Activated naive CD8-positive, alpha-beta T cell treated with anti-CD3 and anti-CD28 coated beads, Interleukin-2, amount 10 ng/mL, durations not matched to agents 7 days and 5 days (primary cell): Measurements from ENCODE around the gene GSTK1. TPM values are rescaled to one million over a fixed set of nuclear protein-coding genes. Genes with fewer than 3 reads are reported as not detected.

Experiments
- ATAC-seq: fragments of 150-1000 bp; cut with Tn5 transposase; one replicate; pipeline ENCODE4 v1.10.0; 2021; ENCODE audit warnings: low read depth, moderate library complexity
- POLR2A ChIA-PET: fragments of 350-600 bp; sonication (Branson Sonifier 250); formaldehyde crosslinking; loops from one replicate; lab custom pipeline; 2021; ENCODE audit warnings: antibody characterized with exemption; lab: Charles Lee
- DNase-seq: peaks from one replicate; pipeline ENCODE4 v3.0.0; 2021
- H3K27ac Mint-ChIP-seq: one replicate; pipeline ENCODE4 v1.8.0; 2022; ENCODE audit warnings: mild to moderate bottlenecking, mixed read lengths
- H3K27me3 Mint-ChIP-seq: one replicate; pipeline ENCODE4 v1.8.0; 2022; ENCODE audit warnings: mild to moderate bottlenecking, moderate library complexity, mixed read lengths
- H3K36me3 Mint-ChIP-seq: one replicate; pipeline ENCODE4 v1.8.0; 2021; ENCODE audit warnings: mild to moderate bottlenecking, mixed read lengths
- H3K4me1 Mint-ChIP-seq: one replicate; pipeline ENCODE4 v1.8.0; 2021; ENCODE audit warnings: mixed read lengths
- H3K4me3 Mint-ChIP-seq: one replicate; pipeline ENCODE4 v1.8.0; 2022; ENCODE audit warnings: mild to moderate bottlenecking, moderate library complexity, mixed read lengths
- H3K9me3 Mint-ChIP-seq: one replicate; pipeline ENCODE4 v1.8.0; 2021; ENCODE audit warnings: mixed read lengths
- total RNA-seq, 2 experiments: library from RNA; stranded (reverse); gene quantifications; one replicate each; pipeline ENCODE4 v1.2.3, GENCODE V29; 2021

Gene GSTK1
- total RNA-seq, 2 experiments from 2014 or later = 355 to 368 TPM

DNA sequence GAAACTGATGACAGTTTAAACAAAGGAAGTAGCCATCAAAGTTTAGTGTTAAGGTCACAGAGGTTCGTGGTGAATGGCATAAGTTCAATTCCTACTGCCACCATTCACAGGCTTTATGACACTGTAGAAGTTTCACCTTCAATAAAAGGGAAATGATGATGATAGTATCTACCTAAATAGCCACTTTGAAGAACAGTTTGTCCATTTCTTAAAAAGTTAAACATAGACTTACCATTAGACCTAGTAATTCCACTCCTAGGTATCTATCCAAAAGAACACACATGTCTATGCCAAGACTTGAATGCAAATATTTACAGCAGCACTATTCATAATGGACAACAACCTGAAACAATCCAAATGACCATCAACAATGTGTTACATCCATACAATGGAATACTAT is 18.9 kb upstream of the GSTK1 start:
- POLR2A ChIA-PET = interaction anchor here (0.8 to 3.1 kb wide), 4 partner anchors 18 to 54 kb away, joined by 3 to 19 read pairs (median 3); partner anchors contain the start of genes CASP2 and GSTK1

DNA sequence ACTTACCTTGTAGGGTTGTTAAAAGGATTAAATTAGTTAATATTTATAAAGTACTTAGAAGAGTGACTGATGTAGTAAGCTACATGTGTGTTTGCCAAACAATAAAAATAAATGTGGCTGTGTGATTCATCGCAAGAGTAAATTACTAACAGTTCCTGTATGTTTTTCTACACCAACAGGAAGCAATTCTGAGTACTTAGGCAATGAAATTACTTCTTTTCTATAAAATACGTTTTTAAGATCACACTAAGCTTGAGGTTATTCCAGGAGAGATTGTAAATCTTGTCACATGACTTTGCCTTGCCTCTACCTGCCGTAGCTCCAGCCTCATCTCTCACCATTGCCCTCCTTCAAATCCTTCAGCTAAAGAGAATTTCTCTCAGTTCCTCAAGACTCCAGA is 18.1 kb upstream of the GSTK1 start:
- H3K27me3 Mint-ChIP-seq = no peaks in the 10 kb centered on the region
- POLR2A ChIA-PET = interaction anchor here (1.0 to 3.1 kb wide), 5 partner anchors 12 to 141 kb away, joined by 3 to 19 read pairs (median 4); partner anchors contain the start of genes CASP2 and GSTK1
- H3K4me3 Mint-ChIP-seq = peak overlapping the region; percentile 5
- H3K4me1 Mint-ChIP-seq = peaks cover 51% of the 10 kb centered on the region
- peaks cover 20% of the 10 kb centered on the region for H3K36me3 Mint-ChIP-seq
- H3K27ac Mint-ChIP-seq = peak overlapping the region; percentile 81
- peak; percentile 74 for ATAC-seq
- peaks cover 12% of the 10 kb centered on the region for H3K9me3 Mint-ChIP-seq
- DNase-seq = no peak

More for the DNA sequence above, 18.9 kb upstream of the GSTK1 start:
- H3K9me3 Mint-ChIP-seq = peaks cover 8% of the 10 kb centered on the region
- H3K36me3 Mint-ChIP-seq = peaks cover 14% of the 10 kb centered on the region
- H3K4me3 Mint-ChIP-seq = peak overlapping the region; percentile 47
- no peaks in the 10 kb centered on the region for H3K27me3 Mint-ChIP-seq
- ATAC-seq (no peak), DNase-seq (no peak)
- H3K4me1 Mint-ChIP-seq = peaks cover 45% of the 10 kb centered on the region
- H3K27ac Mint-ChIP-seq = no peak overlapping the region

DNA sequence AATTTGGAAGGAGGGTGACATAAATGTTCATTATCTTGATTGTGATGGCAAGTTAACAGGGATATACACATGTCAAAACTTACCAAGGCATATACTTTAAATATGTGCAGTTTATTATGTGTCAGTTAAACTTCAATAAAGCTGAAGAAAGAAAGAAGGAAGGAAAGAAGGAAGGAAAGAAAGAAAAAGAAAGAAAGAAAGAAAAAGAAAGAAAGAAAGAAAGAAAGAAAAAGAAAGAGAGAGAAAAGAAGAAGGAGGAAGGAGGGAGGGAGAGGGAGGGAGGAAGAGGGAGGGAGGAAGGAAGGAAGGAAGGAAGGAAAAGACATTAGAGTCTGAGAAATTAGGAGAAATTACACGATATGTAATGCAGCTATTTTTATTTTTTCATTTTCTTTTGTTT is 15.9 kb upstream of the GSTK1 start:
- Mint-ChIP-seq H3K4me3 (no peak overlapping the region), H3K36me3 (peaks cover 26% of the 10 kb centered on the region), H3K9me3 (peaks cover 16% of the 10 kb centered on the region), H3K4me1 (peaks cover 61% of the 10 kb centered on the region), H3K27ac (no peak overlapping the region), H3K27me3 (no peaks in the 10 kb centered on the region)
- DNase-seq (no peak), ATAC-seq (no peak)
- POLR2A ChIA-PET = interaction anchor here (1.0 to 3.1 kb wide), 2 partner anchors 15 to 41 kb away, joined by 5 to 19 read pairs; partner anchors contain the start of genes CASP2 and GSTK1

DNA sequence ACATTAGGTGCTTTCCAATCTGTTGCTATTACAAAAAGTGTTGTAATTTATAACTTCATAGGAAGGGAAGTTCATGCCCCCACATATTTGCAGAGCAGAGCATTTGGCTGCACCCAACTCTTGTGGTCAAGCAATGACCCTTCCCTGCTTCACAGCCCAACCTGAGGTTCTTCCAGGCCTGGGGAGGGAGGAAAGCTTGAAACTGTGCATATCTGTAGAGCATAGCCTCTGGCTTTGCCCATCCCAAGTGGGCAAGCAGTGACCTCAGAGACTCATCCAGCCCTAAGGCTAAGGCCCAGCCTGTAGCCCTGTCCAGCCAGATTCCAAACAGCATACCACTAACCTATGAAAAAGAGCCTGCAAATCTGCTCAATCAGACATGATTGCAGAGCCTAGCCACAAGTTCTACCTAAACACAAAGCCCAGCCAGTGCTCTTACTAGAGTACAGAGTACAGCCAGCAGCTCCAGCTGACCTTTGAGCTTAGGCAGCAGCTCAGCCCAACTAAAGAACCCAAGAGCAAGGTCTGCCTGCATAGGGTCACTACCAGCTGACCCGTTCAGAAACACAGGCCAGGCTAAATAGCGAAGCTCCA is 14.4 kb upstream of the GSTK1 start:
- no peaks in the 10 kb centered on the region for H3K27me3 Mint-ChIP-seq
- no peak overlapping the region for H3K27ac Mint-ChIP-seq
- POLR2A ChIA-PET = interaction anchor here (0.9 to 1.5 kb wide), 3 partner anchors 14 to 56 kb away, joined by 3 to 6 read pairs (median 3); partner anchors contain the start of genes CASP2 and GSTK1
- peaks cover 36% of the 10 kb centered on the region for H3K36me3 Mint-ChIP-seq
- peaks cover 59% of the 10 kb centered on the region for H3K4me1 Mint-ChIP-seq
- peaks cover 24% of the 10 kb centered on the region for H3K9me3 Mint-ChIP-seq
- DNase-seq (no peak), ATAC-seq (no peak)
- no peak overlapping the region for H3K4me3 Mint-ChIP-seq

DNA sequence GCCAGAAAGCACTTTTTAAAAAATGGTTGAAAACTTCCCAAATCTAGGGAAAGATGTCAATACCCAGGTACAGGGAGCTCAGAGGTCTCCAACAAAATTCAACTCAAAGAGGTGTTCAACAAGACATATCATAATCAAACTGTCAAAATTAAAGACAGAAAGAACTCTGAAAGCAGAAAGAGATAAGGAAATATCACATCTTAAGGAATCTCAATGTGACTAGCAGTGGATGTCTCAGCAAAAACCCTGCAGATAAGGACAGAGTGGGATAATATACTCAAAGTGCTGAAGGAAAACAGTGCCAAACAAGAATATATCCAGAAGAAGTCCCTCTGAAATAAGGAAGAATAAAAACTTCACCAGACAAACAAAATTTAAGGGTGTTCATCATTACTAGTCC is 13.0 kb upstream of the GSTK1 start:
- POLR2A ChIA-PET = interaction anchor here (0.9 to 1.7 kb wide), 4 partner anchors 13 to 130 kb away, joined by 3 to 10 read pairs (median 4); partner anchors contain the start of gene GSTK1
- no peak for DNase-seq
- H3K4me3 Mint-ChIP-seq = no peak overlapping the region
- H3K27ac Mint-ChIP-seq = peak overlapping the region; percentile 24
- peaks cover 58% of the 10 kb centered on the region for H3K4me1 Mint-ChIP-seq
- no peak for ATAC-seq
- peaks cover 29% of the 10 kb centered on the region for H3K9me3 Mint-ChIP-seq
- no peaks in the 10 kb centered on the region for H3K27me3 Mint-ChIP-seq
- peaks cover 40% of the 10 kb centered on the region for H3K36me3 Mint-ChIP-seq

DNA sequence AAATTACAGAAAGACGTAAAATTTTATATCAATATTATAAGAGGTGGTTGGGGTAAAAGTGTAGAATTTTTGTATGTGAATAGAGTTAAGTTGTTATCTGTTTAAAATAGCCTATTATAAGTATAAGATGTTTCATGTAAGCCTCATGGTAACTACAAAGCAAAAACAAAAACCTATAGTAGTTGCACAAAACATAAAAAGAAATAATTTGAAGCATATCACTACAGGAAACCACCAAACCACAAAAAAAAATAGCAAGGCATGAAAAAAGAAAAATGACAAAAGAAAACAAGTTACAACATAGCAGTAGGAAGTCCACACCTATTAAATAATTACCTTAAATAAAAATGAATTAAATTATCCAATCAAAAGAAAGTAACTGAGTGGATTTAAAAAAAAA is 12.4 kb upstream of the GSTK1 start:
- Mint-ChIP-seq H3K4me1 (peaks cover 56% of the 10 kb centered on the region), H3K36me3 (peaks cover 39% of the 10 kb centered on the region), H3K9me3 (peaks cover 29% of the 10 kb centered on the region), H3K27ac (peak overlapping the region; percentile 68), H3K4me3 (peak overlapping the region; percentile 50), H3K27me3 (no peaks in the 10 kb centered on the region)
- DNase-seq (no peak), ATAC-seq (peak; percentile 62)
- POLR2A ChIA-PET = interaction anchor here (0.9 to 1.7 kb wide), 5 partner anchors 10 to 129 kb away, joined by 3 to 10 read pairs (median 4); partner anchors contain the start of gene GSTK1

DNA sequence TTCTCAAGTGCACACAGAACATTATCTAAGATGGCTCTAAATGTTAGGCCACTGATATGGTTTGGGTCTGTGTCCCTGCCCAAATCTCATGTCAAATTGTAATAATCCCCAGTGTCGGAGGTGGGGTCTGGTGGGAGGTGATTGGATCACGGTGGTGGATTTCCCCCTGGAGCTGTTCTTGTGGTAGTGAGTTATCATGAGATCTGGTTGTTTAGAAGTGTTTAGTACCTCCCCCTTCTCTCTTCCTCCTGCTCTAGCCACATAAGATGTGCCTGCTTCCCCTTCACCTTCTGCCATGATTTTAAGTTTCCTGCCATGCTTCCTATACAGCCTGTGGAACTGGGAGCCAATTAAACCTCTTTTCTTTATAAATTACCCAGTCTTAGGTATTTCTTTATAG is 11.2 kb upstream of the GSTK1 start:
- DNase-seq (no peak), ATAC-seq (peak; percentile 41)
- POLR2A ChIA-PET = interaction anchor here (0.6 to 1.6 kb wide), 4 partner anchors 9 to 36 kb away, joined by 3 to 4 read pairs (median 3); partner anchors contain the start of genes CASP2 and GSTK1
- Mint-ChIP-seq H3K36me3 (peaks cover 32% of the 10 kb centered on the region), H3K27ac (peak overlapping the region; percentile 49), H3K4me1 (peaks cover 53% of the 10 kb centered on the region), H3K4me3 (peak overlapping the region; percentile 21), H3K9me3 (peaks cover 29% of the 10 kb centered on the region), H3K27me3 (no peaks in the 10 kb centered on the region)

DNA sequence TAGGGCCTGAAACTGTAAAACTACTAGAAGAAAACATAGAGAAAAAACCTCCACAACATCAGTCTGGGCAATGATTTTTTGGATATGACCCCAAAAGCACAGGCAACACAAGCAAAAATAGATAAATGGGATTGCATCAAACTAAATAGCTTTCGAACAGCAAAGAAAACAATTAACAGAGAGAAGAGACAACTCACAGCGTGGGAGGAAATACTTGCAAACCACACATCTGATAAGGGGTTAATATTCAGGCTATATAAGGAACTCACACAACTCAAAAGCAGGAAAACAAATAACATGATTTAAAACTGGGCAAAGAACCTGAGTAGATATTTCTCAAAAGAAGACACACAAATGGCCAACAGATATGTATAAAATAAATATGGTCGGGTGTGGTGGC is 7.7 kb upstream of the GSTK1 start:
- Mint-ChIP-seq H3K36me3 (peaks cover 19% of the 10 kb centered on the region), H3K4me1 (peaks cover 48% of the 10 kb centered on the region), H3K4me3 (no peak overlapping the region), H3K27ac (no peak overlapping the region), H3K27me3 (no peaks in the 10 kb centered on the region), H3K9me3 (peaks cover 17% of the 10 kb centered on the region)
- DNase-seq (no peak), ATAC-seq (no peak)
- POLR2A ChIA-PET = interaction anchor here (1.3 to 2.1 kb wide), 2 partner anchors 8 to 24 kb away, joined by 5 to 8 read pairs; partner anchors contain the start of gene GSTK1

DNA sequence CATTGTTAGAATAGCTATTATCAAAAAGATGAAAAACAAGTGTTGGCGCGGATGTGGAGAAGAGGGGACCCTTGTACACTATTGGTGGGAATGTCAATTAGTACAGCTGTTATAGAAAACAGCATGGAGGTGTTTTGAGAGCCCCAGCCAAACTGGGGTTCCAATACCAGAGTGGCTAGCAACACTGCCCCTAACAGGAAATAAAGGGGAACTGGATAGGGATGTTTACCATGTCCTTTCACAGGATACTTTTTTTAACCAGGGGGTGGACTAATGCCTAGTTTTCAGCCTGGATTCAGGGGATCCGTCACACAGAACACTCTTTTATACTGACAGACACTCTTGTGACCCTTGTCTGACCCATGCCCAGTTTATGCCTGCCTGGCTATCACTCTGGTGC is 6.9 kb upstream of the GSTK1 start:
- no peak for DNase-seq
- Mint-ChIP-seq H3K9me3 (peaks cover 17% of the 10 kb centered on the region), H3K36me3 (peaks cover 18% of the 10 kb centered on the region), H3K4me3 (no peak overlapping the region), H3K27me3 (no peaks in the 10 kb centered on the region), H3K27ac (no peak overlapping the region), H3K4me1 (peaks cover 44% of the 10 kb centered on the region)
- peak; percentile 40 for ATAC-seq
- POLR2A ChIA-PET = interaction anchor here (1.2 kb wide), 1 partner anchor 11 kb away, joined by 3 read pairs; no protein-coding TSS in a partner anchor

DNA sequence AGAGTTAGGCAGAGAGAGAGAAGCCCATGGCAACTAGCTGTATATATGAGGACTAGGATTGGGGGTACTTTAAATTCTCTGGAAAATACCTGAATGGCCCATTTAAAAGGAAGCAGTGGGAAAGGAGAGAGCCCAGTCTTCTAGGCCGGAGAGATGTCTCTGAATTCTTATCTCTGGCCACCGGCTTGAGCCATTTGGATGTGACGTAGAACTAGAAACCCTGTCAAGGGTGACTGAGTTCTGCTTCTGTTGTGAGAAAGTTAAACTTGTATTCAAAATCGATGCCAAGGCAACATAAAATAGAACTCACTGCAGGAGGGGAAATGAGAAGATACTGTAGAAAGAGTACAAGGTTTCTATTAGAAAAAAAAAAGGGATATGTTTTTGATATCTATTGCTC is 6.3 kb upstream of the GSTK1 start:
- no peaks in the 10 kb centered on the region for H3K27me3 Mint-ChIP-seq
- H3K36me3 Mint-ChIP-seq = peaks cover 18% of the 10 kb centered on the region
- no peak overlapping the region for H3K4me3 Mint-ChIP-seq
- no peak for ATAC-seq
- POLR2A ChIA-PET = interaction anchor here (0.6 to 1.2 kb wide), 2 partner anchors 11 to 123 kb away, joined by 3 to 4 read pairs; no protein-coding TSS in a partner anchor
- H3K4me1 Mint-ChIP-seq = peaks cover 40% of the 10 kb centered on the region
- peak overlapping the region; percentile 16 for H3K27ac Mint-ChIP-seq
- H3K9me3 Mint-ChIP-seq = peaks cover 19% of the 10 kb centered on the region
- DNase-seq = no peak

DNA sequence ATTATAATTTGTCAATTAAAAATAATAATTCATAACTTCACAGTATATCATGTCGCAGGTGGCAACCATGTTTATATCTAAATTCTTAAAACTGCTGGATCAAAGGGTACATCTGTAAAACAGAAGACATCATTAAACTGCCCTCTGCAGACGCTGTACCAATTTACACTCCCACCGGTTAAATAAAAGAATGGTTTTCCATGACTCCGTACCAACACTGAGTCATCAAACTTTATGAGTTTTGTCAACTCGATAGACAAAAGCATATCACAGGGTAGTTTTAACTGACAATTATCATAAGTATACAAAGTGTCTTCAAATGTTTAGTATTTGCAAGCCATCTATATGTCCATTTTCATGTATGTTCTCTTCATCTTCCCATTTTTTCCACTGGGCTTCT is 5.7 kb upstream of the GSTK1 start:
- Mint-ChIP-seq H3K27ac (no peak overlapping the region), H3K9me3 (peaks cover 17% of the 10 kb centered on the region), H3K27me3 (no peaks in the 10 kb centered on the region), H3K4me1 (peaks cover 37% of the 10 kb centered on the region), H3K4me3 (no peak overlapping the region), H3K36me3 (peaks cover 17% of the 10 kb centered on the region)
- DNase-seq = no peak
- ATAC-seq = no peak
- POLR2A ChIA-PET = no interaction called here

DNA sequence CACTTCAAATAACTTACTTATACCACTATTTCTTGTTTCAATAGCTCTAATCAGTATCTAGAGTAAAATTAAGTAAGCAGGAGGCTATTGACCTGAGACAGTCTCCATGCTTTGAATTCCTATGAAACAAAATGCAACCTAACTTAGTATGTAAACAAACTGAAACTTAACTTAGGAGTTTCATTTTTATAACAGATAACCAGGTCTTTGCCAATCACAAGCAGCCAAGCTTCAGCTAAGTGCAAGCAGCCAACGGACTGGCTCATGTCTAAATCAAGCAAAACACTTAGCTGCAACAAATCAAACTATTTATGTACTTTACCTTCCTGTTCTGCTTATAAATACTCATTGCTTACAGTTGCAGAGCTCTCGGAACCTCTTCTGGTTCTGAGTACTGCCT is 4.4 kb upstream of the GSTK1 start:
- DNase-seq = no peak
- Mint-ChIP-seq H3K36me3 (peaks cover 13% of the 10 kb centered on the region), H3K27me3 (no peaks in the 10 kb centered on the region), H3K27ac (peak overlapping the region; percentile 82), H3K9me3 (peaks cover 10% of the 10 kb centered on the region), H3K4me3 (peak overlapping the region; percentile 56), H3K4me1 (peaks cover 39% of the 10 kb centered on the region)
- no peak for ATAC-seq
- POLR2A ChIA-PET = interaction anchor here (0.6 to 1.1 kb wide), 2 partner anchors 29 to 48 kb away, joined by 3 to 6 read pairs; partner anchors contain the start of gene CASP2

DNA sequence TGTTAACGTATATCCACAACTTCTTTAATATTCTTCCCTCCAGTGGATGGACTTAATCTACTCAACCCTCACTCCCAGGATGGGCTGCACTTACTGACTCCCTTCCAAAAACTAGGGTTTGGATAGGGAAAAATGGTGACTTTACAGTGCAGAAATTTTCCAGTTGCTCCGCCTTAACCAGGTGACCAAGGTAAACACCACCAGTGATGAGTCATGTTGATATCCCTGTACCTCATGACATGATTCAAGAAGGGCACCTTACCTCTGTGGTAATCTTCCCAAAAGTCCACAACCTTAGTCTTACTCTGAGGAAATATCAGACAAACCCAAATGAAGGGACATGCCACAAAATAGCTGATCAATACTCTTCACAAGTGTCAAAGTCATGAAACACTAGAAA is 3.5 kb upstream of the GSTK1 start:
- ATAC-seq = no peak
- H3K27me3 Mint-ChIP-seq = no peaks in the 10 kb centered on the region
- H3K27ac Mint-ChIP-seq = peak overlapping the region; percentile 8
- no peak overlapping the region for H3K4me3 Mint-ChIP-seq
- H3K36me3 Mint-ChIP-seq = peaks cover 15% of the 10 kb centered on the region
- POLR2A ChIA-PET = interaction anchor here (1.3 kb wide), 1 partner anchor 8 kb away, joined by 4 read pairs; no protein-coding TSS in a partner anchor
- DNase-seq = no peak
- peaks cover 44% of the 10 kb centered on the region for H3K4me1 Mint-ChIP-seq
- H3K9me3 Mint-ChIP-seq = peaks cover 5% of the 10 kb centered on the region
